Osteocyte (in vitro differentiated cells): ENCODE measurements around the gene DAPK2. TPM values are rescaled to one million over a fixed set of nuclear protein-coding genes. Genes with fewer than 3 reads are reported as not detected.
"Not testable (repeated sequence)": the region's sequence is repeated elsewhere in the genome, so short reads cannot be mapped to it uniquely, and the experiment has no call there.

Experiments
- DNase-seq: peaks from one replicate; pipeline ENCODE4 v3.0.0; 2021; ENCODE audit warnings: mixed read lengths; ENCODE audit not compliant: unreplicated experiment; ENCODE audit errors: extremely low spot score
- H3K27ac Mint-ChIP-seq: one replicate; pipeline ENCODE4 v1.8.0; 2021; ENCODE audit warnings: mild to moderate bottlenecking, mixed read lengths; ENCODE audit not compliant: unreplicated experiment
- H3K27me3 Mint-ChIP-seq: one replicate; pipeline ENCODE4 v1.8.0; 2021; ENCODE audit warnings: mixed read lengths; ENCODE audit not compliant: unreplicated experiment
- H3K36me3 Mint-ChIP-seq: one replicate; pipeline ENCODE4 v1.8.0; 2021; ENCODE audit warnings: mixed read lengths; ENCODE audit not compliant: unreplicated experiment
- H3K4me1 Mint-ChIP-seq: one replicate; pipeline ENCODE4 v1.8.0; 2021; ENCODE audit warnings: mixed read lengths; ENCODE audit not compliant: unreplicated experiment
- H3K4me3 Mint-ChIP-seq: one replicate; pipeline ENCODE4 v1.8.0; 2021; ENCODE audit warnings: mild to moderate bottlenecking, moderate library complexity, mixed read lengths; ENCODE audit not compliant: unreplicated experiment
- H3K9me3 Mint-ChIP-seq: one replicate; pipeline ENCODE4 v1.8.0; 2021; ENCODE audit warnings: mixed read lengths; ENCODE audit not compliant: unreplicated experiment
- CTCF ChIP-seq: fragments of 200-600 bp; sonication (generic); IDR thresholded peaks from 2 replicates; pipeline ENCODE4 v1.5.0; 2021; ENCODE audit warnings: antibody characterized with exemption, mild to moderate bottlenecking, moderate library complexity
- total RNA-seq: library from RNA; stranded (reverse); gene quantifications from 2 replicates; pipeline ENCODE4 v1.2.1, GENCODE V29; 2021

DAPK2 gene
- total RNA-seq, 1 donor from 2014 or later = 17.6 TPM

GRCh38 chr15:63968122-63968524 lies 78.2 kb downstream of the DAPK2 start:
- Mint-ChIP-seq H3K36me3 (peaks cover 20% of the 10 kb centered on the region), H3K27me3 (no peaks in the 10 kb centered on the region), H3K4me3 (no peak overlapping the region), H3K4me1 (peaks cover 5% of the 10 kb centered on the region), H3K27ac (no peak overlapping the region), H3K9me3 (peaks cover 16% of the 10 kb centered on the region)
- peak; percentile 46 for DNase-seq
- no peak for TF ChIP-seq CTCF

- peaks cover 4% of the 10 kb centered on the region for H3K4me1 Mint-ChIP-seq
- no peak overlapping the region for H3K4me3 Mint-ChIP-seq
- H3K36me3 Mint-ChIP-seq = peaks cover 20% of the 10 kb centered on the region
- peak; percentile 38 for DNase-seq
- no peak overlapping the region for H3K27ac Mint-ChIP-seq
- H3K27me3 Mint-ChIP-seq = no peaks in the 10 kb centered on the region
- peaks cover 16% of the 10 kb centered on the region for H3K9me3 Mint-ChIP-seq
- no peak for TF ChIP-seq CTCF
These were observed 78.7 kb downstream of the DAPK2 start for GRCh38 chr15:63967616-63968015.

- peak; percentile 62 for DNase-seq
- not testable (repeated sequence) for H3K27me3 Mint-ChIP-seq, H3K27ac Mint-ChIP-seq, H3K4me1 Mint-ChIP-seq, H3K4me3 Mint-ChIP-seq
- Mint-ChIP-seq H3K36me3 (peaks cover 24% of the 10 kb centered on the region), H3K9me3 (peaks cover 22% of the 10 kb centered on the region)
These were observed 83.2 kb downstream of the DAPK2 start for GRCh38 chr15:63962947-63963721.

- Mint-ChIP-seq H3K4me3 (no peak overlapping the region), H3K36me3 (peaks cover 7% of the 10 kb centered on the region), H3K27me3 (no peaks in the 10 kb centered on the region), H3K27ac (no peak overlapping the region), H3K4me1 (peaks cover 23% of the 10 kb centered on the region), H3K9me3 (peaks cover 9% of the 10 kb centered on the region)
- TF ChIP-seq CTCF = no peak
- DNase-seq = no peak
These were observed 92.8 kb downstream of the DAPK2 start for GRCh38 chr15:63953524-63953923.

GRCh38 chr15:63950911-63951481 lies 95.3 kb downstream of the DAPK2 start:
- peak; percentile 62 for DNase-seq
- H3K4me1 Mint-ChIP-seq = peaks cover 23% of the 10 kb centered on the region
- H3K36me3 Mint-ChIP-seq = peaks cover 1% of the 10 kb centered on the region
- H3K9me3 Mint-ChIP-seq = peaks cover 6% of the 10 kb centered on the region
- H3K4me3 Mint-ChIP-seq = no peak overlapping the region
- H3K27ac Mint-ChIP-seq = peak overlapping the region; percentile 85
- no peak for TF ChIP-seq CTCF
- no peaks in the 10 kb centered on the region for H3K27me3 Mint-ChIP-seq
